Tibial nerve (tissue), 4 donors: Measurements from ENCODE around the gene SUSD5. TPM values are rescaled to one million over a fixed set of nuclear protein-coding genes. Genes with fewer than 3 reads are reported as not detected.

Experiments
- DNase-seq, 2 donors: peaks; one replicate each; pipeline ENCODE4 v3.0.0-alpha.2; 2019; ENCODE audit warnings: low spot score in 2 of 2
- H3K27ac ChIP-seq, 4 donors: fragments of 200-600 bp; sonication (generic) in 3 of 4; one replicate each; pipeline ENCODE4 v1.5.1; 2017 to 2019; ENCODE audit warnings: mild to moderate bottlenecking in 1 of 4
- H3K27me3 ChIP-seq, 2 donors: fragments of 200-600 bp; sonication (generic) in 1 of 2; one replicate each; pipeline versions ENCODE4 v1.5.1 to v1.6.0; 2017 to 2019
- H3K36me3 ChIP-seq, 3 donors: fragments of 200-600 bp; sonication (generic); one replicate each; pipeline ENCODE4 v1.5.1; 2018 to 2019
- H3K4me1 ChIP-seq, 4 donors: fragments of 200-600 bp; sonication (generic) in 3 of 4; one replicate each; pipeline ENCODE4 v1.5.1; 2017 to 2019
- H3K4me3 ChIP-seq, 4 donors: fragments of 200-600 bp; sonication (generic) in 3 of 4; one replicate each; pipeline ENCODE4 v1.5.1; 2017 to 2019; ENCODE audit warnings: mild to moderate bottlenecking in 1 of 4, moderate library complexity in 1 of 4
- H3K9me3 ChIP-seq, 4 donors: fragments of 200-600 bp; sonication (generic) in 3 of 4; one replicate each; pipeline ENCODE4 v1.5.1; 2017 to 2019
- CTCF ChIP-seq, 5 experiments: fragments of 200-600 bp in 3 of 5; fragments of 450-650 bp in 2 of 5; sonication (generic) in 3 of 5; IDR thresholded peaks; one replicate each; pipeline ENCODE4 v1.5.1; 2016 to 2019; ENCODE audit warnings: antibody characterized with exemption in 5 of 5, mild to moderate bottlenecking in 3 of 5, moderate library complexity in 2 of 5
- EP300 ChIP-seq, 2 donors: sonication (generic); formaldehyde crosslinking; IDR thresholded peaks; one replicate each; pipeline ENCODE4 v1.6.1; 2017; ENCODE audit warnings: antibody characterized with exemption in 2 of 2, mild to moderate bottlenecking in 1 of 2
- POLR2A ChIP-seq, 2 donors: fragments of 450-650 bp; IDR thresholded peaks; one replicate each; pipeline ENCODE4 v1.6.1; 2017; ENCODE audit warnings: antibody characterized with exemption in 2 of 2, mild to moderate bottlenecking in 2 of 2, moderate library complexity in 2 of 2
- WGBS, 2 donors: methylation state at CpG; one replicate each; pipeline ENCODE4 v1.1.5; 2018; 5-methylcytosine and 5-hydroxymethylcytosine counted together
- total RNA-seq, 4 donors: library from RNA; depleted of rRNA; stranded (reverse); fragments of >200 nt; gene quantifications; one replicate each; pipeline ENCODE4 v1.1.0, GENCODE V29; 2016

SUSD5 gene
- total RNA-seq, 4 donors from 2014 or later: 0.90 to 12.6 (median 4.3) TPM

- no peak for DNase-seq
- 77 to 100% methylated on average over 1 of the region's 1 CpG for WGBS, 2 donors
- H3K36me3 ChIP-seq: peaks cover 0 to 80% (median 0%) of the 10 kb centered on the region in 3 donors
- H3K4me3 ChIP-seq: no peak overlapping the region
- TF ChIP-seq EP300 (IDR thresholded peaks at IDR 0.05) (no peak), POLR2A (IDR thresholded peaks at IDR 0.05) (no peak), CTCF (IDR thresholded peaks at IDR 0.05) (no peak)
- no peaks in the 10 kb centered on the region for H3K9me3 ChIP-seq
- H3K27me3 ChIP-seq: no peaks in the 10 kb centered on the region
- peaks cover 0 to 6% (median 0%) of the 10 kb centered on the region in 4 donors for H3K4me1 ChIP-seq
- no peak overlapping the region for H3K27ac ChIP-seq
Measured at GRCh38 chr3:33132019-33132360, 86.6 kb downstream of the SUSD5 start.

GRCh38 chr3:33131331-33132018, 87.1 kb downstream of the SUSD5 start:
- Histone ChIP-seq H3K4me3 (no peak overlapping the region), H3K9me3 (no peaks in the 10 kb centered on the region), H3K27me3 (no peaks in the 10 kb centered on the region), H3K36me3 (peaks cover 0 to 80% (median 0%) of the 10 kb centered on the region in 3 donors), H3K27ac (no peak overlapping the region), H3K4me1 (peaks cover 0 to 6% (median 0%) of the 10 kb centered on the region in 4 donors)
- DNase-seq: peak in 1 of 2 donors; percentile 72
- 30 to 39% methylated on average over 6 of the region's 6 CpGs for WGBS, 2 donors
- TF ChIP-seq CTCF (IDR thresholded peaks at IDR 0.05) (peak; percentile 66 to 78 (median 69)), POLR2A (IDR thresholded peaks at IDR 0.05) (no peak), EP300 (IDR thresholded peaks at IDR 0.05) (no peak)

DNA sequence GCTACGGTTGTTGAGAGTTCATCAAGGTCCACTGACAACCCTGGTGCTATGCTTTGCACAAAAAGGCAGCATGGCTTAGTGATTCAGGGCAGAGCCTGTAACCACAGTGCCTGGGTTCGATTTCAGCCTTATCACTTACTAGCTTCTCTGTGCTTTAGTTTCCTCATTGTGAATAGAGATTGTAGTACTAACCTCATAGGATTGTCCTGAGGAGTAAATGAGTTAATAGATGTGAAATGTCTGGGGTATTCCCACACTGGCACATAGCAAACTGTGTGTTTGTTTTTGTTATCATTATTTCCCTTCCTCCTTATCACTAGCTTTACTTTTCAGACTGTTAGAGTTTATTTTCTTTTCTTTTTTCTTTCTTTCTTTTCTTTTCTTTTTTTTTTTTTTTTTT, 88.5 kb downstream of the SUSD5 start:
- Histone ChIP-seq H3K4me1 (peaks cover 0 to 6% (median 0%) of the 10 kb centered on the region in 4 donors), H3K27ac (no peak overlapping the region), H3K4me3 (no peak overlapping the region), H3K27me3 (no peaks in the 10 kb centered on the region), H3K9me3 (no peaks in the 10 kb centered on the region), H3K36me3 (peaks cover 0 to 81% (median 0%) of the 10 kb centered on the region in 3 donors)
- no peak for DNase-seq
- TF ChIP-seq EP300 (IDR thresholded peaks at IDR 0.05) (no peak), POLR2A (IDR thresholded peaks at IDR 0.05) (no peak), CTCF (IDR thresholded peaks at IDR 0.05) (no peak)
- 73 to 91% methylated on average over 2 of the region's 2 CpGs for WGBS, 2 donors

DNA sequence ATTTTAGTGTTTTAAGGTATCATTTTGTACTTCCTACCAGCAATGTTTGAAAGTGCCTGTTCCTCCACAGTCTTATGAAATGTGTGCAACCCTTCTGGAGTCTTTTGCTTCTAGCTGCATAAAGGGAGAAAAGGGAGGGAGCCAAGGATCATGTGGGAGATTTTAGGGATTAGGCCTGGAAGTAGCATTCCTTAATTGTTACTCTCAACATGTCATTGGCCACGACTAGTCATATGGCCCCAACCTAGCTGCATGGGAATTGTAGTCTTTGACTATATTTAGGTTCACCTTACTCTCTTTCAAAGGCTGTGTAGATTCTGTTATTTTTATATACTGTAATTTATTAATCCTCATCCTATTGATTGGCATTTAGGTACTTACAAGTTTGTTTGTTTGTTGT, 89.9 kb downstream of the SUSD5 start:
- H3K4me3 ChIP-seq: no peak overlapping the region
- H3K27me3 ChIP-seq: no peaks in the 10 kb centered on the region
- TF ChIP-seq CTCF (IDR thresholded peaks at IDR 0.05) (no peak), POLR2A (IDR thresholded peaks at IDR 0.05) (no peak), EP300 (IDR thresholded peaks at IDR 0.05) (no peak)
- H3K9me3 ChIP-seq: no peaks in the 10 kb centered on the region
- H3K27ac ChIP-seq: no peak overlapping the region
- 66 to 74% methylated on average over 1 of the region's 1 CpG for WGBS, 2 donors
- peaks cover 0 to 6% (median 0%) of the 10 kb centered on the region in 4 donors for H3K4me1 ChIP-seq
- DNase-seq: no peak
- H3K36me3 ChIP-seq: peaks cover 6 to 81% (median 6%) of the 10 kb centered on the region in 3 donors

DNA sequence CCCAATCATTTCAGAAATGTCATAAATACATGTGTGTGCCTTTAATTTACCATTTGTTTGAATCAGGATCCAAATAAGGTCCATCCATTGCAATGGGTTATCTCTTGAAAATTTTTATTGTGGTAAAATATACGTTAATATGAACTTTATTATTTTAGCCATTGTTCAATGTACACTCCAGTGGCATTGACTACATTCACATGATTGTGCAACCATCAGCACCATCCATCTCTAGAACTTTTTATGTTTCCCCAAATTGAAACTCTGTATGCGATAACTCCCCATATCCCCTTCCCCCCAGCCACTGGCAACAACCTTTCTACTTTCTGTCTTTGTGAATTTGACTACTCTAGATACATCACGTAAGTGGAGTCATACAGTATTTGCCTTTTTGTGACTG, 92.8 kb downstream of the SUSD5 start:
- no peak for DNase-seq
- no peaks in the 10 kb centered on the region for H3K4me1 ChIP-seq
- TF ChIP-seq POLR2A (IDR thresholded peaks at IDR 0.05) (no peak), EP300 (IDR thresholded peaks at IDR 0.05) (no peak), CTCF (IDR thresholded peaks at IDR 0.05) (no peak)
- WGBS, 2 donors: 90 to 94% methylated on average over 3 of the region's 3 CpGs
- H3K9me3 ChIP-seq: no peaks in the 10 kb centered on the region
- H3K27me3 ChIP-seq: no peaks in the 10 kb centered on the region
- H3K36me3 ChIP-seq: peaks cover 6 to 81% (median 11%) of the 10 kb centered on the region in 3 donors
- H3K4me3 ChIP-seq: no peak overlapping the region
- no peak overlapping the region for H3K27ac ChIP-seq
